MCF 10A (cell line): ENCODE results near the gene ISLR2. TPM values are rescaled to one million over a fixed set of nuclear protein-coding genes. Genes with fewer than 3 reads are reported as not detected.

ENCODE experiments used
- BruUV-seq: library from RNA; stranded (reverse); fragments of 400-500 nt; replicated peaks from 2 replicates; lab custom pipeline; 2021; lab: Mats Ljungman, UMichigan
- CTCF ChIA-PET: fragments of 300-600 bp; sonication (Branson Sonifier 250); formaldehyde crosslinking; extraction: SDS; loops from one replicate; lab custom pipeline; 2021; ENCODE audit warnings: antibody characterized with exemption, inconsistent platforms; lab: Yijun Ruan, JAX
- POLR2A ChIA-PET: fragments of 300-600, 350-650 bp; sonication (Branson Sonifier 250); formaldehyde crosslinking; extraction: SDS; loops from one replicate; lab custom pipeline; 2020; ENCODE audit warnings: antibody characterized with exemption, inconsistent platforms; lab: Yijun Ruan, JAX
- DNase-seq: peaks from one replicate; pipeline ENCODE4 v3.0.0-alpha.2; 2018; ENCODE audit not compliant: unreplicated experiment
- H3K27ac Mint-ChIP-seq: one replicate; pipeline ENCODE4 v1.8.0; 2022; ENCODE audit warnings: mild to moderate bottlenecking, low read depth, mixed read lengths; ENCODE audit not compliant: unreplicated experiment
- H3K27me3 Mint-ChIP-seq: one replicate; pipeline ENCODE4 v1.8.0; 2022; ENCODE audit warnings: mixed read lengths; ENCODE audit not compliant: insufficient read depth, unreplicated experiment
- H3K36me3 Mint-ChIP-seq: one replicate; pipeline ENCODE4 v1.8.0; 2022; ENCODE audit warnings: mild to moderate bottlenecking, moderate library complexity, mixed read lengths; ENCODE audit not compliant: insufficient read depth, unreplicated experiment
- H3K4me1 Mint-ChIP-seq: one replicate; pipeline ENCODE4 v1.8.0; 2022; ENCODE audit warnings: mixed read lengths; ENCODE audit not compliant: insufficient read depth, unreplicated experiment
- H3K4me3 Mint-ChIP-seq: one replicate; pipeline ENCODE4 v1.8.0; 2022; ENCODE audit warnings: mild to moderate bottlenecking, moderate library complexity, mixed read lengths; ENCODE audit not compliant: unreplicated experiment
- H3K9me3 Mint-ChIP-seq: one replicate; pipeline ENCODE4 v1.8.0; 2022; ENCODE audit warnings: mixed read lengths; ENCODE audit not compliant: unreplicated experiment
- intact Hi-C: fragments of 100-400 bp; cut with micrococcal nuclease; formaldehyde crosslinking; loops from 2 replicates; pipeline ENCODE4 v1.14.1; 2022
- total RNA-seq: library from RNA; stranded (reverse); gene quantifications from 2 replicates; pipeline ENCODE4 v1.2.3, GENCODE V29; 2022
- TF ChIP-seq, protein P1 (sequence below): fragments of 200-600 bp; IDR thresholded peaks from one replicate; pipeline ENCODE4 v1.8.0; 2022; ENCODE audit warnings: antibody characterized with exemption, mild to moderate bottlenecking; ENCODE audit not compliant: unreplicated experiment

The ISLR2 gene
- total RNA-seq, 1 experiment from 2014 or later: not detected

DNA sequence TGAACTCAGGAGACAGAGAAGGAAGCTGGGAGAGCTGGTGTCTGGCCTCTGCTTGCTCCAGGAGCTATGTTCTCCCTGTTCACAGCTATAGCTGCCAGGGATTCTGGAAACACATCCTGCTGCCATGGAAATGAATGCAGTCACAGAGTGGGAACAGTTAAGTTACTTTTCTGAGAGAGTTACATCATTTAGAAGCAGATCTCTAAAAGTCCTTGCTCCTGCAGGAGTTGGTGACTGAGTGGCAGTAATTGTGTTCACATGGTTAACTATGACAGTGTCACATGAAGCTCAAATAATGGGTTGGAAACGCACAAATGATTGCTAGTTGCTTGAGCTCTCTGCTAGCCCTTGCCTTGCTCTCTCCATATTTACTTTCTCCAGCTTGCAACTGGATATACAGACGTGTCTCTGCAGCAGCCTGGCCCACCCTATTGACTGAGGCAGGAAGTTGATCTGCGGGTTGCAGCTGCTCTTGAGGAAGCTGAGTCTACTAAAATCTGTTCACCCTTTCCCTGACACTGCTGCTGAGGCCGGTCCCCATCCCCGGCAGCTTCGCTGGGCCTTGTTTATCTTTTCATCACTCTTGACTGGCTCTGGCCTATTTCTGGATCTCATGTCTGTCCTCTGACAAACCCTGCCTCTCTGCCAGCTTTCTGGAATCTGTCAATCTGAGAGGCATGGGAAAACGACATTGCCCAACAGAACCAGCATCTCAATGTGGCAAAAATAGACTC, 26.5 kb downstream of the ISLR2 start:
- ChIA-PET POLR2A (interaction anchor here (1.1 kb wide), 1 partner anchor 23 kb away, joined by 3 read pairs; no protein-coding TSS in a partner anchor), CTCF (interaction anchor here (0.5 to 0.8 kb wide), 6 partner anchors 13 to 135 kb away, joined by 3 to 4 read pairs (median 3); no protein-coding TSS in a partner anchor)
- Mint-ChIP-seq H3K9me3 (no peaks in the 10 kb centered on the region), H3K36me3 (no peaks in the 10 kb centered on the region), H3K4me1 (peaks cover 6% of the 10 kb centered on the region), H3K4me3 (no peak overlapping the region), H3K27me3 (peaks cover 15% of the 10 kb centered on the region), H3K27ac (no peak overlapping the region)
- DNase-seq: no peak
- TF ChIP-seq, protein P1, sequence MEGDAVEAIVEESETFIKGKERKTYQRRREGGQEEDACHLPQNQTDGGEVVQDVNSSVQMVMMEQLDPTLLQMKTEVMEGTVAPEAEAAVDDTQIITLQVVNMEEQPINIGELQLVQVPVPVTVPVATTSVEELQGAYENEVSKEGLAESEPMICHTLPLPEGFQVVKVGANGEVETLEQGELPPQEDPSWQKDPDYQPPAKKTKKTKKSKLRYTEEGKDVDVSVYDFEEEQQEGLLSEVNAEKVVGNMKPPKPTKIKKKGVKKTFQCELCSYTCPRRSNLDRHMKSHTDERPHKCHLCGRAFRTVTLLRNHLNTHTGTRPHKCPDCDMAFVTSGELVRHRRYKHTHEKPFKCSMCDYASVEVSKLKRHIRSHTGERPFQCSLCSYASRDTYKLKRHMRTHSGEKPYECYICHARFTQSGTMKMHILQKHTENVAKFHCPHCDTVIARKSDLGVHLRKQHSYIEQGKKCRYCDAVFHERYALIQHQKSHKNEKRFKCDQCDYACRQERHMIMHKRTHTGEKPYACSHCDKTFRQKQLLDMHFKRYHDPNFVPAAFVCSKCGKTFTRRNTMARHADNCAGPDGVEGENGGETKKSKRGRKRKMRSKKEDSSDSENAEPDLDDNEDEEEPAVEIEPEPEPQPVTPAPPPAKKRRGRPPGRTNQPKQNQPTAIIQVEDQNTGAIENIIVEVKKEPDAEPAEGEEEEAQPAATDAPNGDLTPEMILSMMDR: no peak
- BruUV-seq: no TSS peak
- intact Hi-C loops: no loop called here

GRCh38 chr15:74157868-74158827, 27.8 kb downstream of the ISLR2 start:
- TF ChIP-seq, protein P1: no peak
- Mint-ChIP-seq H3K27me3 (peaks cover 24% of the 10 kb centered on the region), H3K27ac (no peak overlapping the region), H3K4me1 (peaks cover 5% of the 10 kb centered on the region), H3K9me3 (no peaks in the 10 kb centered on the region), H3K36me3 (no peaks in the 10 kb centered on the region), H3K4me3 (no peak overlapping the region)
- ChIA-PET CTCF (no interaction called here), POLR2A (no interaction called here)
- BruUV-seq: no TSS peak
- no peak for DNase-seq
- intact Hi-C loops: no loop called here

DNA sequence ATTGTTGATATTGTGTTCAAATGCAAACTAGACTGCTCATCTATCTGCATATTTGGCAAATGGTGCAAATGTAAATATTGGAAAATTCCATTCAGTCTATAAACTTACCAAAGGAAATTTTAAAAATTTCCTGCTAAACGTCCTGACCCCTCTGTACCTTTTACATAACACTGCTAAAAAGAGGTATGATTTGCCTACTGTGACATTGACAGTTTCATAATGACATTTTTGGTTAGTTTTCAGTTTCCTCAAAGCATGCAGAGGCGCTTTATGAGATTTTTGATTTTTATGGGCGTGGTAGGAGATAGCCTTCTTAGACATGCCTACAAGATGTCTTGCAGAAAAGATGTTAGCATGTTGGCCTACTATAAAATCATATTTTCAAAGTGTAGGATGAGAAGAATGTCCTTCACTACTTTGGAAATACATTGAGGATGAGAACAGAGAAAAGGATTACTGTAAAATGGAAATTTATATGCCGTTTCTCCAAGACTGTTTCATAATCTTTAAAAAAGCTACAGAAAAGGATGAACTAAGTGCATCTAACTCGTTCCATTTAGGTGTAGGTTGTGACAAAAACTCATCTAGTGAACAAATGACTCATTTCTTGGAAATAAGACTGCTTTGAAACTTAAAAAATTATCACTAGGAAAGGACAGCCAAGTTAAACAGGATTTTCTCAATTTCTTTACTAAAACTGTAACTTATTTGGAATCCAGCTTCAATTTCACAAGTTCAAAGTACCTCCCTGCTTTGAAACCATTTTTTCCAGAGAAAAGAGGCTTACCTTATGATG, 28.7 kb downstream of the ISLR2 start:
- CTCF ChIA-PET: no interaction called here
- POLR2A ChIA-PET: interaction anchor here (0.7 kb wide), 1 partner anchor 1807 kb away, joined by 3 read pairs; no protein-coding TSS in a partner anchor
- peaks cover 33% of the 10 kb centered on the region for H3K27me3 Mint-ChIP-seq
- BruUV-seq: no TSS peak
- no peaks in the 10 kb centered on the region for H3K9me3 Mint-ChIP-seq
- H3K4me3 Mint-ChIP-seq: no peak overlapping the region
- H3K4me1 Mint-ChIP-seq: no peaks in the 10 kb centered on the region
- TF ChIP-seq, protein P1: no peak
- no peaks in the 10 kb centered on the region for H3K36me3 Mint-ChIP-seq
- no peak overlapping the region for H3K27ac Mint-ChIP-seq
- DNase-seq: no peak
- intact Hi-C loops: no loop called here
